ENCODE data around the gene ZNF117.
"Not testable (repeated sequence)": the region's sequence is repeated elsewhere in the genome, so short reads cannot be mapped to it uniquely, and the experiment has no call there.

Gene ZNF117

DNA sequence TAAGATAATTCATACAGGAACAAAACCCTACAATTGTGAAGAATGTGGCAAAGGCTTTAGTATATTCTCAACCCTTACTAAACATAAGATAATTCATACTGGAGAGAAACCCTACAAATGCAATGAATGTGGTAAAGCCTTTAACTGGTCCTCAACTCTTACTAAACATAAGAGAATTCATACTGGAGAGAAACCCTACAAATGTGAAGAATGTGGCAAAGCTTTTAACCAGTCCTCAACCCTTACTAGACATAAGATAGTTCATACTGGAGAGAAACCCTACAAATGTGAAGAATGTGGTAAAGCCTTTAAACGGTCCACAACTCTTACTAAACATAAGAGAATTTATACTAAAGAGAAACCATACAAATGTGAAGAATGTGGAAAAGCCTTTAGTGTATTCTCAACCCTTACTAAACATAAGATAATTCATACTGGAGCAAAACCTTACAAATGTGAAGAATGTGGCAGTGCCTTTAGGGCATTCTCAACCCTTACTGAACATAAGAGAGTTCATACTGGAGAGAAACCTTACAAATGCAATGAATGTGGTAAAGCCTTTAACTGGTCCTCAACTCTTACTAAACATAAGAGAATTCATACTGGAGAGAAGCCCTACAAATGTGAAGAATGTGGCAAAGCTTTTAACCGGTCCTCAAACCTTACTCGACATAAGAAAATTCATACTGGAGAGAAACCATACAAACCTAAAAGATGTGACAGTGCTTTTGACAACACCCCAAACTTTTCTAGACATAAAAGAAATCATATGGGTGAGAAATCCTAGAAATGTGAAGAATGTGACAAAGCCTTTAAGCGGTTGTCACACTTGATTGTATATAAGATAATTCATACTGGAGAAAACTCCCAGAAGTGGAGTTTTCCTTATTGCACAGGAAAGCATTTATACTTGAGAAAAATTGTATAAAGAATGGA is 62.3 kb downstream of the ZNF117 start:
- not testable (repeated sequence) for FAIRE-seq; DNase-seq (ENCODE audit: insufficient read length, low spot score)

Measured in HTR-8/SVneo (cell line).